Measurements from ENCODE around the gene NPAS2.

The NPAS2 gene

GRCh38 chr2:100995309-100996075 lies 175.6 kb downstream of the NPAS2 start:
- no peak for DNase-seq

- no peak for DNase-seq
Measured at GRCh38 chr2:100997509-100998234, 177.7 kb downstream of the NPAS2 start.

GRCh38 chr2:100998235-100998573 lies 178.3 kb downstream of the NPAS2 start:
- DNase-seq: no peak

GRCh38 chr2:100999995-101000394 lies 180.1 kb downstream of the NPAS2 start:
- DNase-seq: no peak

DNA sequence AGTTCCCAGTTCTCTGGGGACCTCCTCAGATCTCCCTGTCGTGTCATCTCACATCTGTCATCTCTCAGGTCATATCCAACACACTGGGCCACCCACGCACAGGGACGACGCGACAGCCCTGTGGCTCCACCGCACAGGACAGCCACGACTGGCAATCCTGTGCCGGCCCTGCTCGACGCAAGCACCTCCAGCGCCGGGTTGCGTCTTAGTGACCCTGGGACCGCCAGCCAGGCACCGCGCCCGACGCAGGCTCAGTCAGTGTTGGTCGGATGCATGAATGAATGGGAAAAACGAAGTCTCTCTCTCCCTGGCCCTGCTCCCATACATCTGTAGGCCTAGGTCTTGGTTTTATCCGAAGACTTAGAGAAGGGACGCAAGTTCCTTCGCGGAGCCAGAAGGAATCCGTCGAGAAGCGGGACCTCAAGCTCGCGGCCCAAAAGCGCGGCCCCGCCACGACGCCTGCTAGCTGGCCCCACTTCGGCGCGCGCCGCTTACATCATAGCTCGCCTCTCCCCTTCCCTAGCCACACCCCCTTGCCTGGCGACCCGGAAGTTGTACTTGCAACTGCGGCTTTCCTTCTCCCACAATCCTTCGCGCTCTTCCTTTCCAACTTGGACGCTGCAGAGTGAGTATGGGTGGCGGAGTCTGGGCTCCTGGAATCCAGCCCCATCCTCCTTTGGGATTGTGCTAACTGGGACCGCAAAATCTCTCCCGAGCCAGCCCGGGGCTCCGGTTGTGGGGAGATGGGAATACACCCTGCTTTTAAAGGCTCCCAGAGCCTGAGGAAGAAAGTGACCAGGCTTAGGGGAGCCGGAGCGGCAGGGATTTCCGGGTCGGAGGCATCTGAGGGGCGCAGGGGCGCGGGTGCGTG lies 182.0 kb downstream of the NPAS2 start, which contains the start of gene RPL31:
Gene RPL31, plus strand, starts transcription at position 599 of the 871 bp plus-strand sequence. CDS start 413 bp downstream, outside the sequence.
- peak; percentile 96 to 97 for DNase-seq

- no peak for DNase-seq
Measured at GRCh38 chr2:101002562-101003277, 182.8 kb downstream of the NPAS2 start.

DNA sequence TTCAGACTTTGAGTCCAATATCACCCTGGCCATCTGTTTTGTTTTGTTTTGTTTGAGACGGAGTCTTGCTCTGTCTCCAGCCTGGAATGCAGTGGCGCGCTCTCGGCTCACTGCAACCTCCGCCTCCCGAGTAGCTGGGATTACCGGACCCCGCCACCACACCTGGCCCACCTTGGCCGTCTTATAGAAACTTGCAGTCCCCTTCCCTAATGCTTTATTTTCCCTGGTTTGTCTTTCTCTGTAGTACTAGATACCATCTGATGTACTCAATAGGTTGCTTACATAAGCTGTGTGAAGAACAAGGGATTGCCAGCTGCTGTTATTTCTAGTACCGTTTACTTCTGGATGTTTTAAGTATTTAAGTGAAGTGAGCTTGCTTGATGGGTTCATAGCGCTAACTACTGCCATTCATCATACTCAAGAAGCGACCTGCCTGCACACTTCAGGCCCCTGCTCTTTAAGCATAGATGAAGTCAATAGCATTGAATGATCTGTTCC lies 183.4 kb downstream of the NPAS2 start:
- no peak for DNase-seq

DNA sequence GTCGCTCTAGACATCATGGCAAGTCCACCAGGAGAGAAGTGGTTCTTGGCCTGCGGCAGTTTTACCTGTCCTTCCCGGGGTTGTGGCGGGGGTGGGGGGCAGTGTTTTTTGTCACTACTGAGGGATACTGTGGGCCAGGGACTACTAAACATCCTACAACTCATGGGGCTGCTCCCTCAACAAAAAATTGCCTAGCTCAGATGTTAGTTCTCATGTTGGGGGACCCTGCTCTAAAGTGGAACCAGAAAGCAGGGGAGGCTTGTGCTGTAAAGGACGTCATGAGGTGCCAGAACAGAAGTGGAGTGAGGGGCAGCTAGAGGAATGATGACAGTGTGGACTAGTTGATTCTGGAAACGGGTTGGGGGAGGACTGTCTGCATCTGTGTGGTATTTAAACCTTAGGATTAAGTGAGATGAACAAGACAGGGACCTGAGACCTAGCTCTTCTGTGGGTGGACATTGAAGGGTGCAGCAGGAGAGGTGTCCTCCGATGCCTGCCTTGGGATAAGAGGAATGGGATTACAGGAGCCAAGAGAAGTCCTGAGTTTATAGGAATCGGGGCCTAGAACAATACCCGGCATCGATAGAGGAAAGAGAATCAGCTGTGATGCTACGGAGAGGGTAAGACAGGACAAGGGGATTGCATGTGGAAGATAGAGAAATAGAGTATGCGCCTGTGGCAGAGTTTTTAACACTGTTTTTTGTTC lies 184.8 kb downstream of the NPAS2 start:
- DNase-seq: no peak

DNA sequence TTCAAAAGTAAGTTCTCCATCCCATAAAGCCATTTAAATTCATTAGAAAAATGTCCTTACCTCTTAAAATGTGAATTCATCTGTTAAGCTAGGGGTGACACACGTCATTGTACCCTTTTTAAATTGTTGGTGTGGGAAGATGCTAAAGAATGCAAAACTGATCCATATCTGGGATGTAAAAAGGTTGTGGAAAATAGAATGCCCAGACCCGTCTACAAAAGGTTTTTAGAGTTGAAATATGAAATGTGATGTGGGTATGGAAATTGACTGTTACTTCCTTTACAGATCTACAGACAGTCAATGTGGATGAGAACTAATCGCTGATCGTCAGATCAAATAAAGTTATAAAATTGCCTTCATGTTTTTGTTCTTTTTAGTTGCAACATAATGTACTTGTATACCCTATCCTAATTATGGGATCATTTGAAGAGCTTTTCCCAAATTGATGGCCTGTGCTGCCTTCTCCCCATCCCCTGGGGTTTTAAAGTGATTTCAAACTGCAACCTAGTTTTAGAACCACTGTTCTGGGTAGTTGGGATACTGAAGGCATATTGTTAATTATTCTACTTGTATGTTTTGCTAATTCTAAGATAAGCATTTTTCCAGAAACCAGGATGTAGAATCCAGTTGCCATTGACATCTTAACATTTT lies 186.3 kb downstream of the NPAS2 start:
- DNase-seq: no peak

DNA sequence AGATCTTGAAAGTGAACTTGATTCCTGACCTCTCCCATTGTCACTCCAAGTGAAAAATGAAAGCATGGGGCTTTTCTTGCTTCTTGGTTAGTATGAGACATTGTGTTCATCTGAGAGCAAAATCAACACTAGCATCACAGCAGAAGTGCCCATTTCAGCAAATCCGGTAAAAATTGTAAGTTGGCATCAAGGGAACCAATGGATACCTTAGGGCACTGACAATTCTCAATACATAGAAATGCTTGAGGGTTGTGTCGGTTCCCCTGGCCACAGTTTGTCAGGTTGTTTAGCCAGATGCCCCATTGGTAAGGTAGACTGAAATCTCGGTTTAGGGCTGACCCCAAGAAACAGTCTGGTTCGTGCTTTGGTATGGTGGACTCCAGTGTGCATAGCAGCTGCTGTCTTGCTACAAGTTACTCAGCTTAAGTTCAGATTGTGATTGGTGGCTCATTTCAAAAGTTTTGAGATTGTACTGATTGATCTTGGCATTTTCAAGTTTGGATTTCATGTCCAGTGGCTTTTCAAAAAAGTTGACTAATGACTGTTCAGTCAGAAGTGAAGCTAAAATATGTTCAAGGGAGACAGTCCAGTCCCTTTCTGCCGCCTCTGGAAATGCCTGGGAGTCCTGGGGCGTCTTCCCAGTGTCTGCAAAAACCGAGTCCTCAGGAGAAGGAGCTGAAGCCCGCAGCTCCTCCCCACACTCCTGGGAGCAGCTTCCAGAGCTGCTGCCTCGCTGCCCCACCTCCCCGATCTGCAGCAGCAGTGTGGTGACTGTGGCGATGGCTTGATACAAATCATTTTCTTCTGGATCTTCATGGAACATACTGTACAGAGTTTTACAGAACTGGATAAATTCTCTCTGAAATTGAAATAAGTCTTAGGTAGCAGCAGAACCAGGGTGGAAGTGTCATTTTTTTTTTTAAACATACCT lies 187.7 kb downstream of the NPAS2 start:
- DNase-seq: no peak

- no peak for DNase-seq
Measured at GRCh38 chr2:101011152-101011551, 191.2 kb downstream of the NPAS2 start.

GRCh38 chr2:101012054-101012705 lies 192.2 kb downstream of the NPAS2 start:
- no peak for DNase-seq

DNA sequence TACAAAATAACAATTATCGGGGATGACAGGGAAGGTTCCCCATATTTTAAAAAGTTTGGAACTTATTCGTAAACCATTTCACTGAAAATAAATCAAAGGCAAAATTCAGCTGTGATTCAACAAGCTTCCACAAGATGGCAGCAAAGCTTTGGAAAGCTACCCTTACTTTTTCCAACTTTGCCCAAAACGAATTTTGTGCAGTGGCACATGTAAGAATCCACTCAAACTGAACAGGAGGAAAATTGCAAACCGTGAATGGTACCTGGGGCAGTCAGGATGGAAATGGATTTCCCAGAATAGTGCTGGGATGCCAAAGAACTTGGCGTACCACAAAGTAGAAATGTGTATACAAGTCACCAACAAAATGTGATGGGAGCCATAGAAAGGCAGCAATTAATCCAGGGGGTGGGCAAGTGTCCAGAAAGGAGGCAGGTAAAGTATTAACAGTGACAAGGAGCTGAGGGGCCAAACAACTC lies 192.8 kb downstream of the NPAS2 start:
- peak in 1 of 2 donors; percentile 62 for DNase-seq

- DNase-seq: no peak
Measured at GRCh38 chr2:101014264-101014857, 194.4 kb downstream of the NPAS2 start.

- DNase-seq: no peak
Measured at GRCh38 chr2:101017371-101017770, 197.4 kb downstream of the NPAS2 start.

GRCh38 chr2:101018934-101019333 lies 199.0 kb downstream of the NPAS2 start:
- DNase-seq: no peak

GRCh38 chr2:101022221-101022620 lies 202.3 kb downstream of the NPAS2 start:
- DNase-seq: no peak

DNA sequence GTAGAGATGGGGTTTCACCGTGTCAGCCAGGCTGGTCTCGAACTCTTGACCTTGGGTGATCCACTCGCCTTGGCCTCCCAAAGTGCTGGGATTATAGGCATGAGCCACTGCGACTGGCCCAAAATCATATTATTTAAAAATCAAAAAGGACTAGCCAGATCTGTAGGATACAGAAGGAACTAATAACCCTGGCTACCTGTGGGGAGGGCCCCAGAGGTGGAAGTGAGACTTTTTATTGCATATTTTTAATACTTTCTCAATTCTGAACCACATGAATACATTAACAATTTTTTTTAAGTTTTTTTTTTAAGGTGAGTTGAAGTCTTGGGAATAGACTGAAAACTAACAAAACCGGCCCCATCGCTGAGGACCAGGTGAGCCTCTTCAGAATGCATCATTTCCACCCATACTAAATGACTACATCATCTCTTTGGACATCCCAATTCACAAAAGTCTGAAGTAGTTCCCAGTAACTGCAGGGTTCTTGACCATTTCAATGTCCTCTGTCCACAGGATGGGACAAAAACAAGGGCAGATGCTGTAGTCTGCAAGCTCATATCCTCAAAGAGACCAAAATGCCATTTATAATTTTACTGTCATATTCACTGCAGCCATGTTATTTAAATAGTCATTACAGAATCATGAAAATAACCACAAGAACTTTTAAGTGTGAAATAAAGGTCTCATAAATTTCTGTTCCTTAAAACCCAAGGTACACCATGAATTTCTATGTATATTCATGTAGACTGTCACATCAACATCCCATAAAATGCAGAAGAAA lies 203.6 kb downstream of the NPAS2 start:
- DNase-seq: no peak
